ENCODE data around the gene ZNF554.
"Not testable (repeated sequence)": the region's sequence is repeated elsewhere in the genome, so short reads cannot be mapped to it uniquely, and the experiment has no call there.

Gene ZNF554

DNA sequence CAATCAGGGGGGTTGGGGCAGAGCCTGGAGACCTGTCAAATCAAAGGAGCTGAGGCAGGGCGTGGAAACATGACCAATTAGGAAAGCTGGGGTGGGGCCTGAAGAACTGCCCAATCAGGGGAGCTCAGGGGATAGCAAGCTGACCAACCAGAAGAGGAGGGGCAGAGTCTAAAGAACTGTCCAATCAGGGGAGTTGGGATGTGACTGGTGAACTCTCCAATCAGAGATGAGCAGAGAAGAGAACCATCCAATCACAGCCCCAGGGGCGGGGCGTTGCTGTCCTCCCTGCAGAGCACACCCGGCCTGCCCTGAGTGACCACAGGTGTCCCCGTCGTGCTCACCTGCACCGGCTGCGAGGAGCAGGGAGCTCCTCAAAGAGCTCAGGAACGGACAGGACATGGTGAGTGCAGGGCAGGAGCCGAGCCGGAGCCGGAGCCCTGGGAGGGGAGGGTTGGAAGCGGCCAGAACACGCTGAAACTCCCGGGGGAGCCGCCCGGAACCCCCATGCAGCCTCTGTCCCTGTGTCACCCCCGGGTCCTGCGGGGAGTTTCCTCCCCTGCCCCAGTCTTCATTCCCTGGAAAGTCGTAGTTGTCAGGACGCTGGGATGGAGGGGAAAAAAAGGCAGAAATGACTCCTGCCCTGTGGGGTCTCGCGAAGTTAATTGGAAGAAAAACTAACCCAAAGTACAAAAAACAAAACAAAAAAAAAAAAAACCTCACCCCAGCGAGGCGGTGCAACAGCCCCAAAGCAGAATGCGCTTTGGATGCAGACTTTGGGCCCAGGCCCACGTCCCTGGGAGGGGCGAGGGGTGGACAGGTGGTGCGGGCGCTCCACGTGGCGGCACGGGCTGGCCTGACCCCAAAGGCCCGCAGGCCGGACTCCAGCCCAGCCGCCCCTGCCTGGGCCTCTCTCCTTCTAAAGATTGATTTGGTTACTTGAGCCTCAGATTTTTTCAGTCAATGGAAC is 47.6 kb downstream of the ZNF554 start, which contains the start of gene ZNF556:
Gene ZNF556 (plus strand): TSS at position 311 of the 967 bp plus-strand sequence. CDS start 87 bp downstream, at position 398.
- DNase-seq (ENCODE audit: low read depth) = no peak

DNA sequence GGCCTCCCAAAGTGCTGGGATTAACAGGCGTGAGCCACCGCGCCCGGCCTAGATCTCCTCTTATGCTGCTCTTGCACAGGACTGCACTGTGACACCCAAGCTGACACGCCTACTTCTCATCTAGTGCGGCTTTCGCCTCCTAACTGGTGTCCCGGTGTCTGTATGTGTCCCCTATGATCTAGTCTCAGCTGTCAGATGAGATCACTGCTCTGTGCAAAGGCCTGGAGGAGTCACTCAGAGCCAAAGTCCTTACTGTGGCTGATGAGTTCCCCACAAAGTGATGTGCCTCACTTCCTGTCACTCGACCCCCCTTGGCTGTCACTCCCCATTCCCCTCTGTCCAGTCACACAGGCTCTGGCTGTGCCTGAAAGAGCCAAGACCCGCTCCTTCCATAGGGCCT is 50.0 kb downstream of the ZNF554 start:
- no peak for DNase-seq (ENCODE audit: low read depth)

DNA sequence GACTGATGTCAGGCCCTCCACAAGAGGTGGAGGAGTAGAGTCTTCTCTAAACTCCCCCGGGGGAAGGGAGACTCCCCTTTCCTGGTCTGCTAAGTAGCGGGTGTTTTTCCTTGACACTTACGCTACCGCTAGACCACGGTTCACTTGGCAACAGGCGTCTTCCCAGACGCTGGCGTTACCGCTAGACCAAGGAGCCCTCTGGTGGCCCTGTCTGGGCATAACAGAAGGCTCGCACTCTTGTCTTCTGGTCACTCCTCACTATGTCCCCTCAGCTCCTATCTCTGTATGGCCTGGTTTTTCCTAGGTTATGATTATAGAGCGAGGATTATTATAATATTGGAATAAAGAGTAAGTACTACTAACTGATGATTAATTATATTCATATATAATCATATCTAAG is 52.5 kb downstream of the ZNF554 start:
- not testable (repeated sequence) for DNase-seq (ENCODE audit: low read depth)

DNA sequence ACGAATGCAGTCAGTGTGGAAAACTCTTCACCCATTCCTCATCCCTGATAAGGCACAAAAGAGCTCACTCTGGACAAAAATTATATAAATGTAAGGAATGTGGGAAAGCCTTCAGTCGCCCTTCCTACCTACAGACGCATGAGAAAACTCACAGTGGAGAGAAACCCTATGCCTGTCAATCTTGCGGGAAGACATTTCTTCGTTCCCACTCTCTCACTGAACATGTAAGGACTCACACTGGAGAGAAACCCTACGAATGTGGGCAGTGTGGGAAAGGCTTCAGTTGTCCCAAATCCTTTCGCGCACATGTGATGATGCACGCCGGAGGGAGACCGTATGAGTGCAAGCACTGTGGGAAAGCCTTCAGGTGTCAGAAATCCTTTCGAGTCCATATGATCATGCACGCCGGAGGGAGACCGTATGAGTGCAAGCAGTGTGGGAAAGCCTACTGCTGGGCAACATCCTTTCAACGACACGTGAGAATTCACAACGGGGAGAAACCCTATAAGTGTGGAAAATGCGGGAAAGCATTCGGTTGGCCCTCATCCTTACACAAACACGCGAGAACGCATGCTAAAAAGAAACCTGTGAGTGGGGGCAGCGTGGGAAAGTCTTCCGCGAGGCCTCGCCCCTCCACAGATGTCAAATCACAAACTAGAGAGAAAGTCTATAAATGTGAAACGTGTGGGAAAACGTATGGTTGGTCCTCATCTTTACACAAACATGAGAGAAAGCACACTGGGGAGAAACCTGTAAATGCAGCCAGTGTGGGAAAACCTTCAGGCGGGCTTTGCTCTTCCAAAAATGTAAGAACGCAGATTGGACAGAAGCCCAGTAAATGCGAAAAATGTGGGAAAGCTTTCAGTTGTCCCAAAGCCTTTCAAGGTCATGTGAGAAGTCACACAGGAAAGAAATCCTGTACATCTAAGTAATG is 58.0 kb downstream of the ZNF554 start:
- DNase-seq (ENCODE audit: low read depth) = no peak

DNA sequence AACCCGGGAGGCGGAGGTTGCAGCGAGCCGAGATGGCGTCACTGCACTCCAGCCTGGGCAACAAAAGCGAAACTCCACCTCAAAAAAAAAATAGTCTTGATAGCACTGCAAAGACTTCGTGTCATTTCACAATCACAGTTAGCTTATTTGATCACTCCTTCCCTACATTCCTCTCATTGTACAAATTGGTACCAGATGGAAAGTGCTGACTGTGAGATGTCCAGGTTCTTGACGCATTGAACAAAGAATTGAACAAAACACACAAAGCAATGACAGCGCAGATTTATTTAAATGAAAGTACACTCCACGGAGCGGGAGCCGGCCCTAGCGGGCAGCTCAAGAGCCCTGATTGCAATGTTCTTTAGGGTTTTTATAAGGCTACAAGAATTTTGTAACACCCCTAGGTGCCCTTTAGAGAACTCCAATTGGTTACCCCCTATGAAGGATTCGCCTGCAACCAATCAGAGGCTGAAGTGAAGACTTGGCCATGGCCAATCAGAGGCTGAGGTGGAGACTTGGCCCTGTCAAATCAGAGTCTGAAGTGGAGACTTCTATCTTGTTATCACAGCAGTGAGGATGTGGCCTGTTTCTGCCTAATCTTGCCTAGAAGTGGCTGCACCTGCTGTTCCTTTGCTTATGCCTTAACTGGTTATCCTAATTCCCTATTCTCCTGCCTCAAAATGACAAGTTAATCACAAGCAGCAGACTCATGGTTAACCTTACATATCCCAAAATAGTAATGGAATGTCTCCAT is 64.2 kb downstream of the ZNF554 start:
- no peak for DNase-seq (ENCODE audit: low read depth)

DNA sequence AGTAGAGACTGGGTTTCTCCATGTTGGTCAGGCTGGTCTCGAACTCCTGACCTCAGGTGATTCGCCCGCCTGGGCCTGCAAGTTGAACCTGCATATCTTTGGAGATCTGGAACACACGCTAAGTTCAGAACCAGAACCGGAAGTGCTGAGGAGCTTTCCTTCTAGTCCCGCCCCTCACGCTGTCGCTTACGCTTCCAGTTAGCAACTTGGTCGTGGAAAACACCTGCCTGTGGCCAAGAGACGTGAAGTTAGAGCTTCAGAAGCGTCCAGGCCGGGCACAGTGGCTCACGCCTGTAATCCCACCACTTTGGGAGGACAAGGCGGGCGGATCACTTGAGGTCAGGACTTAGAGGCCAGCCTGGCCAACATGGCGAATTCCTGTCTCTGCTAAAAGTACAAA is 66.1 kb downstream of the ZNF554 start:
- no peak for DNase-seq (ENCODE audit: low read depth)

Data from amniotic epithelial cell (primary cell).